GM23338 (cell line): ENCODE results near the gene TBC1D16. TPM values are rescaled to one million over a fixed set of nuclear protein-coding genes. Genes with fewer than 3 reads are reported as not detected.

Experiments
- ATAC-seq: fragments of 200-7000 bp; cut with Tn5 transposase; 3 replicates; pipeline ENCODE4 v1.9.1; 2020
- DNase-seq: peaks from one replicate; pipeline ENCODE4 v3.0.0-alpha.2; 2015; ENCODE audit warnings: low spot score
- H2AFZ ChIP-seq: fragments of 200-600 bp; sonication (generic); 2 replicates; pipeline ENCODE4 v1.8.0; 2016; ENCODE audit warnings: antibody characterized with exemption, mild to moderate bottlenecking, moderate library complexity
- H3F3A ChIP-seq: fragments of 200-600 bp; sonication (generic); replicated peaks from 2 replicates; pipeline ENCODE4 v1.8.0; 2017; ENCODE audit warnings: antibody characterized with exemption, mixed run types, low read depth
- H3K27ac ChIP-seq: fragments of 200-600 bp; sonication (generic); 2 replicates; pipeline ENCODE4 v1.6.1; 2016; ENCODE audit warnings: low read depth
- H3K27me3 ChIP-seq: fragments of 200-600 bp; sonication (generic); 2 replicates; pipeline ENCODE4 v1.8.0; 2016; ENCODE audit warnings: mild to moderate bottlenecking, mixed run types, moderate library complexity; ENCODE audit not compliant: insufficient read depth
- H3K36me3 ChIP-seq: fragments of 200-600 bp; sonication (generic); 2 replicates; pipeline ENCODE4 v1.8.0; 2016; ENCODE audit warnings: mild to moderate bottlenecking; ENCODE audit not compliant: insufficient read depth
- H3K4me1 ChIP-seq: fragments of 200-600 bp; sonication (generic); 2 replicates; pipeline ENCODE4 v1.8.0; 2016; ENCODE audit warnings: mild to moderate bottlenecking, moderate library complexity; ENCODE audit not compliant: insufficient read depth
- H3K4me2 ChIP-seq: fragments of 200-600 bp; sonication (generic); 2 replicates; pipeline ENCODE4 v1.7.1; 2017; ENCODE audit warnings: mixed run types
- H3K4me3 ChIP-seq: fragments of 200-600 bp; sonication (generic); 2 replicates; pipeline ENCODE4 v1.6.1; 2016; ENCODE audit warnings: mixed run types
- H3K79me2 ChIP-seq: fragments of 200-600 bp; sonication (generic); replicated peaks from 2 replicates; pipeline ENCODE4 v1.8.0; 2017; ENCODE audit warnings: mild to moderate bottlenecking; ENCODE audit not compliant: insufficient read depth
- H3K9me2 ChIP-seq: fragments of 200-600 bp; sonication (generic); 2 replicates; pipeline ENCODE4 v1.8.0; 2017; ENCODE audit not compliant: insufficient read depth
- H4K20me1 ChIP-seq: fragments of 200-600 bp; sonication (generic); replicated peaks from 2 replicates; pipeline ENCODE4 v1.8.0; 2017; ENCODE audit warnings: mild to moderate bottlenecking; ENCODE audit not compliant: insufficient read depth
- H3K27ac Mint-ChIP-seq: 2 replicates; pipeline ENCODE4 v1.8.0; 2020; ENCODE audit warnings: inconsistent platforms, mild to moderate bottlenecking, moderate library complexity, mixed read lengths
- H3K27me3 Mint-ChIP-seq: 3 replicates; pipeline ENCODE4 v1.8.0; 2022; ENCODE audit warnings: low read depth, mild to moderate bottlenecking, moderate library complexity, mixed read lengths, inconsistent platforms; ENCODE audit not compliant: insufficient read depth, poor library complexity
- H3K36me3 Mint-ChIP-seq: 3 replicates; pipeline ENCODE4 v1.8.0; 2021; ENCODE audit warnings: low read depth, mild to moderate bottlenecking, inconsistent platforms, moderate library complexity, mixed read lengths
- H3K4me1 Mint-ChIP-seq: 3 replicates; pipeline ENCODE4 v1.8.0; 2020; ENCODE audit warnings: mild to moderate bottlenecking, inconsistent platforms, mixed read lengths
- H3K4me3 Mint-ChIP-seq: 3 replicates; pipeline ENCODE4 v1.8.0; 2021; ENCODE audit warnings: moderate library complexity, mild to moderate bottlenecking, inconsistent platforms, mixed read lengths
- H3K9me3 Mint-ChIP-seq: 3 replicates; pipeline ENCODE4 v1.8.0; 2020; ENCODE audit warnings: moderate library complexity, mild to moderate bottlenecking, inconsistent platforms, mixed read lengths
- CREB1 ChIP-seq: fragments of 250-450 bp; sonication (Bioruptor Pico); IDR thresholded peaks from 2 replicates; pipeline ENCODE4 v1.5.0; 2020; ENCODE audit warnings: low read depth, mild to moderate bottlenecking, moderate library complexity
- EZH2 ChIP-seq: fragments of 200-600 bp; sonication (generic); IDR thresholded peaks from one replicate; pipeline ENCODE4 v1.8.0; 2017; ENCODE audit warnings: antibody characterized with exemption, mild to moderate bottlenecking, low read depth; ENCODE audit not compliant: unreplicated experiment
- EZH2phosphoT487 ChIP-seq: fragments of 200-600 bp; sonication (generic); IDR thresholded peaks from one replicate; pipeline ENCODE4 v1.8.1; 2018; ENCODE audit warnings: antibody characterized with exemption; ENCODE audit not compliant: unreplicated experiment
- JUNB ChIP-seq: IDR thresholded peaks from one replicate; pipeline ENCODE4 v1.6.1; 2016; ENCODE audit warnings: antibody characterized with exemption; ENCODE audit not compliant: unreplicated experiment
- NANOG ChIP-seq: IDR thresholded peaks from 2 replicates; pipeline ENCODE4 v1.6.1; 2016; ENCODE audit warnings: antibody characterized with exemption, borderline replicate concordance
- POLR2AphosphoS5 ChIP-seq: IDR thresholded peaks from 2 replicates; pipeline ENCODE4 v1.6.1; 2016; ENCODE audit warnings: antibody characterized with exemption, low read depth
- STAT1 ChIP-seq: IDR thresholded peaks from one replicate; pipeline ENCODE4 v1.6.1; 2016; ENCODE audit warnings: antibody characterized with exemption; ENCODE audit not compliant: unreplicated experiment
- ZNF114 ChIP-seq: fragments of 250-450 bp; sonication (Bioruptor Pico); IDR thresholded peaks from 2 replicates; pipeline ENCODE4 v1.5.0; 2020; ENCODE audit warnings: mild to moderate bottlenecking, moderate library complexity
- ZNF331 ChIP-seq: fragments of 250-450 bp; sonication (Bioruptor Pico); IDR thresholded peaks from 2 replicates; pipeline ENCODE4 v1.5.0; 2020; ENCODE audit warnings: low read depth, mild to moderate bottlenecking, moderate library complexity
- polyA plus RNA-seq: library from polyadenylated mRNA; unstranded; fragments of >200 nt; fragmentation: Nextera tagmentation; extraction: Ambion mirVana; gene quantifications from 2 replicates; pipeline ENCODE4 v1.2.1, GENCODE V29; 2016
- total RNA-seq: library from RNA; depleted of rRNA; stranded (reverse); fragments of >200 nt; shearing (Covaris generic); gene quantifications from 2 replicates; pipeline ENCODE4 v1.2.3, GENCODE V29; 2014
- TF ChIP-seq, protein P1 (sequence below): IDR thresholded peaks from one replicate; pipeline ENCODE4 v1.6.1; 2018; ENCODE audit warnings: antibody characterized with exemption; ENCODE audit not compliant: unreplicated experiment
- TF ChIP-seq, protein P2 (sequence below), 2 experiments: fragments of 200-600 bp in 1 of 2; sonication (generic) in 1 of 2; conservative IDR thresholded peaks; 2 replicates each; pipeline versions ENCODE4 v1.5.1 to v1.6.1; 2016 to 2017; ENCODE audit warnings: antibody characterized with exemption in 2 of 2, low read depth in 2 of 2, mild to moderate bottlenecking in 2 of 2, moderate library complexity in 1 of 2
- TF ChIP-seq, protein P3 (sequence below): fragments of 250-450 bp; sonication (Bioruptor Pico); IDR thresholded peaks from 2 replicates; pipeline ENCODE4 v1.5.0; 2020; ENCODE audit warnings: mild to moderate bottlenecking, moderate library complexity
- TF ChIP-seq, protein P4 (sequence below): IDR thresholded peaks from 2 replicates; pipeline ENCODE4 v1.6.1; 2016; ENCODE audit warnings: antibody characterized with exemption

TBC1D16 gene
- total and polyA plus RNA-seq, 2 experiments from 2014 or later, result 16.7 to 104 TPM

DNA sequence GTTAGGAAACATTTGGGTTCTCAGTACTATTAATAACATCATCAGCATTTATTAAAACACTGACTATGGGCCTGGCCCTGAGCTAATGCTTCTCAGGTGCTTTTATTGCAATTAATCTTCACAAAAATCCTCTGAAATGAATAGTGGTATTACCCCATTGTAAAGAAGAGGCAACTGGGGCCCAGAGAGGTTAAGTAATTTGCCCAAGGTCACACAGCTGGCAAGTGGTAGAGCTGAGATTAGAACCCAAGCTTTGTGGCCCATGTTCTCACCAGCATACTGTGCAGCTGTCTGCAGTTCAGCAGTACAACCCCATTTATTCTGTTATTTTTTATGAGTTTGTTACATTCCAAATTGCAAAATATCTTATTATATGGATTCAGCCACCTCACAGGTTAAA lies 82.3 kb downstream of the TBC1D16 start:
- Mint-ChIP-seq H3K36me3 (peaks cover 10% of the 10 kb centered on the region), H3K4me3 (no peak overlapping the region), H3K27ac (no peak overlapping the region), H3K27me3 (peaks cover 16% of the 10 kb centered on the region), H3K4me1 (peaks cover 82% of the 10 kb centered on the region), H3K9me3 (no peaks in the 10 kb centered on the region)
- no peak for DNase-seq
- Histone ChIP-seq H3K36me3 (no peaks in the 10 kb centered on the region), H3K4me1 (peaks cover 64% of the 10 kb centered on the region), H3K27me3 (no peaks in the 10 kb centered on the region; the same call in 1 of the 2 replicates), H4K20me1 (peaks cover 13% of the 10 kb centered on the region; the same call in 1 of the 2 replicates), H3K27ac (peak overlapping the region; percentile 95; the same call in 1 of the 2 replicates), H2AFZ (no peak overlapping the region), H3K79me2 (peaks cover 29% of the 10 kb centered on the region), H3K4me2 (peak overlapping the region; percentile 83), H3K4me3 (no peak overlapping the region), H3F3A (peaks cover 50% of the 10 kb centered on the region), H3K9me2 (no peaks in the 10 kb centered on the region)
- TF ChIP-seq ZNF114 (CRISPR knock-in tag) (no peak), STAT1 (no peak), EZH2phosphoT487 (no peak), JUNB (no peak), ZNF331 (CRISPR knock-in tag) (no peak), POLR2AphosphoS5 (no peak), CREB1 (CRISPR knock-in tag) (no peak), NANOG (no peak), EZH2 (no peak)
- TF ChIP-seq, protein P1, sequence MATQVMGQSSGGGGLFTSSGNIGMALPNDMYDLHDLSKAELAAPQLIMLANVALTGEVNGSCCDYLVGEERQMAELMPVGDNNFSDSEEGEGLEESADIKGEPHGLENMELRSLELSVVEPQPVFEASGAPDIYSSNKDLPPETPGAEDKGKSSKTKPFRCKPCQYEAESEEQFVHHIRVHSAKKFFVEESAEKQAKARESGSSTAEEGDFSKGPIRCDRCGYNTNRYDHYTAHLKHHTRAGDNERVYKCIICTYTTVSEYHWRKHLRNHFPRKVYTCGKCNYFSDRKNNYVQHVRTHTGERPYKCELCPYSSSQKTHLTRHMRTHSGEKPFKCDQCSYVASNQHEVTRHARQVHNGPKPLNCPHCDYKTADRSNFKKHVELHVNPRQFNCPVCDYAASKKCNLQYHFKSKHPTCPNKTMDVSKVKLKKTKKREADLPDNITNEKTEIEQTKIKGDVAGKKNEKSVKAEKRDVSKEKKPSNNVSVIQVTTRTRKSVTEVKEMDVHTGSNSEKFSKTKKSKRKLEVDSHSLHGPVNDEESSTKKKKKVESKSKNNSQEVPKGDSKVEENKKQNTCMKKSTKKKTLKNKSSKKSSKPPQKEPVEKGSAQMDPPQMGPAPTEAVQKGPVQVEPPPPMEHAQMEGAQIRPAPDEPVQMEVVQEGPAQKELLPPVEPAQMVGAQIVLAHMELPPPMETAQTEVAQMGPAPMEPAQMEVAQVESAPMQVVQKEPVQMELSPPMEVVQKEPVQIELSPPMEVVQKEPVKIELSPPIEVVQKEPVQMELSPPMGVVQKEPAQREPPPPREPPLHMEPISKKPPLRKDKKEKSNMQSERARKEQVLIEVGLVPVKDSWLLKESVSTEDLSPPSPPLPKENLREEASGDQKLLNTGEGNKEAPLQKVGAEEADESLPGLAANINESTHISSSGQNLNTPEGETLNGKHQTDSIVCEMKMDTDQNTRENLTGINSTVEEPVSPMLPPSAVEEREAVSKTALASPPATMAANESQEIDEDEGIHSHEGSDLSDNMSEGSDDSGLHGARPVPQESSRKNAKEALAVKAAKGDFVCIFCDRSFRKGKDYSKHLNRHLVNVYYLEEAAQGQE, result no peak
- TF ChIP-seq, protein P2, sequence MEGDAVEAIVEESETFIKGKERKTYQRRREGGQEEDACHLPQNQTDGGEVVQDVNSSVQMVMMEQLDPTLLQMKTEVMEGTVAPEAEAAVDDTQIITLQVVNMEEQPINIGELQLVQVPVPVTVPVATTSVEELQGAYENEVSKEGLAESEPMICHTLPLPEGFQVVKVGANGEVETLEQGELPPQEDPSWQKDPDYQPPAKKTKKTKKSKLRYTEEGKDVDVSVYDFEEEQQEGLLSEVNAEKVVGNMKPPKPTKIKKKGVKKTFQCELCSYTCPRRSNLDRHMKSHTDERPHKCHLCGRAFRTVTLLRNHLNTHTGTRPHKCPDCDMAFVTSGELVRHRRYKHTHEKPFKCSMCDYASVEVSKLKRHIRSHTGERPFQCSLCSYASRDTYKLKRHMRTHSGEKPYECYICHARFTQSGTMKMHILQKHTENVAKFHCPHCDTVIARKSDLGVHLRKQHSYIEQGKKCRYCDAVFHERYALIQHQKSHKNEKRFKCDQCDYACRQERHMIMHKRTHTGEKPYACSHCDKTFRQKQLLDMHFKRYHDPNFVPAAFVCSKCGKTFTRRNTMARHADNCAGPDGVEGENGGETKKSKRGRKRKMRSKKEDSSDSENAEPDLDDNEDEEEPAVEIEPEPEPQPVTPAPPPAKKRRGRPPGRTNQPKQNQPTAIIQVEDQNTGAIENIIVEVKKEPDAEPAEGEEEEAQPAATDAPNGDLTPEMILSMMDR (conservative IDR thresholded peaks at IDR 0.05; ENCODE audit: low read depth in 2 of 2), result no peak
- TF ChIP-seq, protein P3, sequence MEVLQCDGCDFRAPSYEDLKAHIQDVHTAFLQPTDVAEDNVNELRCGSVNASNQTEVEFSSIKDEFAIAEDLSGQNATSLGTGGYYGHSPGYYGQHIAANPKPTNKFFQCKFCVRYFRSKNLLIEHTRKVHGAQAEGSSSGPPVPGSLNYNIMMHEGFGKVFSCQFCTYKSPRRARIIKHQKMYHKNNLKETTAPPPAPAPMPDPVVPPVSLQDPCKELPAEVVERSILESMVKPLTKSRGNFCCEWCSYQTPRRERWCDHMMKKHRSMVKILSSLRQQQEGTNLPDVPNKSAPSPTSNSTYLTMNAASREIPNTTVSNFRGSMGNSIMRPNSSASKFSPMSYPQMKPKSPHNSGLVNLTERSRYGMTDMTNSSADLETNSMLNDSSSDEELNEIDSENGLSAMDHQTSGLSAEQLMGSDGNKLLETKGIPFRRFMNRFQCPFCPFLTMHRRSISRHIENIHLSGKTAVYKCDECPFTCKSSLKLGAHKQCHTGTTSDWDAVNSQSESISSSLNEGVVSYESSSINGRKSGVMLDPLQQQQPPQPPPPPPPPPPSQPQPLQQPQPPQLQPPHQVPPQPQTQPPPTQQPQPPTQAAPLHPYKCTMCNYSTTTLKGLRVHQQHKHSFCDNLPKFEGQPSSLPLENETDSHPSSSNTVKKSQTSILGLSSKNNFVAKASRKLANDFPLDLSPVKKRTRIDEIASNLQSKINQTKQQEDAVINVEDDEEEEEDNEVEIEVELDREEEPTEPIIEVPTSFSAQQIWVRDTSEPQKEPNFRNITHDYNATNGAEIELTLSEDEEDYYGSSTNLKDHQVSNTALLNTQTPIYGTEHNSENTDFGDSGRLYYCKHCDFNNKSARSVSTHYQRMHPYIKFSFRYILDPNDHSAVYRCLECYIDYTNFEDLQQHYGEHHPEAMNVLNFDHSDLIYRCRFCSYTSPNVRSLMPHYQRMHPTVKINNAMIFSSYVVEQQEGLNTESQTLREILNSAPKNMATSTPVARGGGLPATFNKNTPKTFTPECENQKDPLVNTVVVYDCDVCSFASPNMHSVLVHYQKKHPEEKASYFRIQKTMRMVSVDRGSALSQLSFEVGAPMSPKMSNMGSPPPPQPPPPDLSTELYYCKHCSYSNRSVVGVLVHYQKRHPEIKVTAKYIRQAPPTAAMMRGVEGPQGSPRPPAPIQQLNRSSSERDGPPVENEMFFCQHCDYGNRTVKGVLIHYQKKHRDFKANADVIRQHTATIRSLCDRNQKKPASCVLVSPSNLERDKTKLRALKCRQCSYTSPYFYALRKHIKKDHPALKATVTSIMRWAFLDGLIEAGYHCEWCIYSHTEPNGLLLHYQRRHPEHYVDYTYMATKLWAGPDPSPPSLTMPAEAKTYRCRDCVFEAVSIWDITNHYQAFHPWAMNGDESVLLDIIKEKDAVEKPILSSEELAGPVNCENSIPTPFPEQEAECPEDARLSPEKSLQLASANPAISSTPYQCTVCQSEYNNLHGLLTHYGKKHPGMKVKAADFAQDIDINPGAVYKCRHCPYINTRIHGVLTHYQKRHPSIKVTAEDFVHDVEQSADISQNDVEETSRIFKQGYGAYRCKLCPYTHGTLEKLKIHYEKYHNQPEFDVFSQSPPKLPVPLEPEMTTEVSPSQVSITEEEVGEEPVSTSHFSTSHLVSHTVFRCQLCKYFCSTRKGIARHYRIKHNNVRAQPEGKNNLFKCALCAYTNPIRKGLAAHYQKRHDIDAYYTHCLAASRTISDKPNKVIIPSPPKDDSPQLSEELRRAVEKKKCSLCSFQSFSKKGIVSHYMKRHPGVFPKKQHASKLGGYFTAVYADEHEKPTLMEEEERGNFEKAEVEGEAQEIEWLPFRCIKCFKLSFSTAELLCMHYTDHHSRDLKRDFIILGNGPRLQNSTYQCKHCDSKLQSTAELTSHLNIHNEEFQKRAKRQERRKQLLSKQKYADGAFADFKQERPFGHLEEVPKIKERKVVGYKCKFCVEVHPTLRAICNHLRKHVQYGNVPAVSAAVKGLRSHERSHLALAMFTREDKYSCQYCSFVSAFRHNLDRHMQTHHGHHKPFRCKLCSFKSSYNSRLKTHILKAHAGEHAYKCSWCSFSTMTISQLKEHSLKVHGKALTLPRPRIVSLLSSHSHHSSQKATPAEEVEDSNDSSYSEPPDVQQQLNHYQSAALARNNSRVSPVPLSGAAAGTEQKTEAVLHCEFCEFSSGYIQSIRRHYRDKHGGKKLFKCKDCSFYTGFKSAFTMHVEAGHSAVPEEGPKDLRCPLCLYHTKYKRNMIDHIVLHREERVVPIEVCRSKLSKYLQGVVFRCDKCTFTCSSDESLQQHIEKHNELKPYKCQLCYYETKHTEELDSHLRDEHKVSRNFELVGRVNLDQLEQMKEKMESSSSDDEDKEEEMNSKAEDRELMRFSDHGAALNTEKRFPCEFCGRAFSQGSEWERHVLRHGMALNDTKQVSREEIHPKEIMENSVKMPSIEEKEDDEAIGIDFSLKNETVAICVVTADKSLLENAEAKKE (CRISPR knock-in tag), result no peak
- TF ChIP-seq, protein P4, sequence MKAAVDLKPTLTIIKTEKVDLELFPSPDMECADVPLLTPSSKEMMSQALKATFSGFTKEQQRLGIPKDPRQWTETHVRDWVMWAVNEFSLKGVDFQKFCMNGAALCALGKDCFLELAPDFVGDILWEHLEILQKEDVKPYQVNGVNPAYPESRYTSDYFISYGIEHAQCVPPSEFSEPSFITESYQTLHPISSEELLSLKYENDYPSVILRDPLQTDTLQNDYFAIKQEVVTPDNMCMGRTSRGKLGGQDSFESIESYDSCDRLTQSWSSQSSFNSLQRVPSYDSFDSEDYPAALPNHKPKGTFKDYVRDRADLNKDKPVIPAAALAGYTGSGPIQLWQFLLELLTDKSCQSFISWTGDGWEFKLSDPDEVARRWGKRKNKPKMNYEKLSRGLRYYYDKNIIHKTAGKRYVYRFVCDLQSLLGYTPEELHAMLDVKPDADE, result no peak
- no peak for ATAC-seq
